Transverse colon (tissue), 4 donors: ENCODE results near the gene ACKR4.
"Not testable (repeated sequence)": the region's sequence is repeated elsewhere in the genome, so short reads cannot be mapped to it uniquely, and the experiment has no call there.

Experiments used
- EP300 ChIP-seq: sonication (generic); formaldehyde crosslinking; IDR thresholded peaks from one replicate; pipeline ENCODE4 v1.6.1; 2017; ENCODE audit warnings: antibody characterized with exemption, low read depth
- POLR2A ChIP-seq: fragments of 450-650 bp; IDR thresholded peaks from one replicate; pipeline ENCODE4 v1.6.1; 2016; ENCODE audit warnings: antibody characterized with exemption, mild to moderate bottlenecking, moderate library complexity
- POLR2AphosphoS5 ChIP-seq, 3 donors: sonication (generic); formaldehyde crosslinking; IDR thresholded peaks; one replicate each; pipeline ENCODE4 v1.6.1; 2016; ENCODE audit warnings: antibody characterized with exemption in 3 of 3
- TF ChIP-seq, protein P1 (sequence below), 5 experiments: fragments of 200-600 bp in 3 of 5; fragments of 450-650 bp in 2 of 5; sonication (generic) in 3 of 5; IDR thresholded peaks; 1 replicate in 2 of 5; 2 replicates in 3 of 5; pipeline ENCODE4 v1.5.1; 2016 to 2017; ENCODE audit warnings: antibody characterized with exemption in 5 of 5, inconsistent platforms in 3 of 5, mild to moderate bottlenecking in 2 of 5, moderate library complexity in 1 of 5

DNA sequence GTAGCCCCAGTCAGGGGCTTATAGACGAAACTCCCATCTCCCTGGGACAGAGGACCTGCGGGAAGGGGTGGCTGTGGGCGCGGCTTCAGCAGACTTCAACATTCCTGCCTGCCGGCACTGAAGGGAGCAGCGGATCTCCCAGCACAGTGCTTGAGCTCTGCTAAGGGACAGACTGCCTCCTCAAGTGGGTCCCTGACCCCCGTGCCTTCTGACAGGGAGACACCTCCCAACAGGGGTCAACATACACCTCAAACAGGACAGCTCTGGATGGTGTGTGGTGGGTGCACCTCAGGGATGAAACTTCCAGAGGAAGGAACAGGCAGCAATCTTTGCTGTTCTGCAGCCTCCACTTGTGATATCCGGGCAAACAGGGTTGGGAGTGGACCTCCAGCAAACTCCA lies 9.6 kb downstream of the ACKR4 start:
- TF ChIP-seq, protein P1, sequence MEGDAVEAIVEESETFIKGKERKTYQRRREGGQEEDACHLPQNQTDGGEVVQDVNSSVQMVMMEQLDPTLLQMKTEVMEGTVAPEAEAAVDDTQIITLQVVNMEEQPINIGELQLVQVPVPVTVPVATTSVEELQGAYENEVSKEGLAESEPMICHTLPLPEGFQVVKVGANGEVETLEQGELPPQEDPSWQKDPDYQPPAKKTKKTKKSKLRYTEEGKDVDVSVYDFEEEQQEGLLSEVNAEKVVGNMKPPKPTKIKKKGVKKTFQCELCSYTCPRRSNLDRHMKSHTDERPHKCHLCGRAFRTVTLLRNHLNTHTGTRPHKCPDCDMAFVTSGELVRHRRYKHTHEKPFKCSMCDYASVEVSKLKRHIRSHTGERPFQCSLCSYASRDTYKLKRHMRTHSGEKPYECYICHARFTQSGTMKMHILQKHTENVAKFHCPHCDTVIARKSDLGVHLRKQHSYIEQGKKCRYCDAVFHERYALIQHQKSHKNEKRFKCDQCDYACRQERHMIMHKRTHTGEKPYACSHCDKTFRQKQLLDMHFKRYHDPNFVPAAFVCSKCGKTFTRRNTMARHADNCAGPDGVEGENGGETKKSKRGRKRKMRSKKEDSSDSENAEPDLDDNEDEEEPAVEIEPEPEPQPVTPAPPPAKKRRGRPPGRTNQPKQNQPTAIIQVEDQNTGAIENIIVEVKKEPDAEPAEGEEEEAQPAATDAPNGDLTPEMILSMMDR (IDR thresholded peaks at IDR 0.05): not testable (repeated sequence)
- not testable (repeated sequence) for TF ChIP-seq POLR2A; EP300; POLR2AphosphoS5 (IDR thresholded peaks at IDR 0.05)
